ENCODE measurements around the gene DNM3.
A peak's percentile ranks its signal among the peaks of the same experiment; 100 is the strongest.

Gene DNM3

GRCh38 chr1:172141341-172141881 lies 300.1 kb downstream of the DNM3 start:
- TF ChIP-seq CTCF (conservative IDR thresholded peaks at IDR 0.05; ENCODE audit: low read depth, low read length), result no peak
- DNase-seq (ENCODE audit: low read depth), result peak; percentile 30
- peak overlapping the region; percentile 69 for H3K4me3 ChIP-seq (ENCODE audit: low read depth, low read length)

GRCh38 chr1:172142324-172142723 lies 301.0 kb downstream of the DNM3 start:
- peak; percentile 19 for DNase-seq (ENCODE audit: low read depth)
- TF ChIP-seq CTCF (conservative IDR thresholded peaks at IDR 0.05; ENCODE audit: low read depth, low read length), result no peak
- peak overlapping the region; percentile 69 for H3K4me3 ChIP-seq (ENCODE audit: low read depth, low read length)

GRCh38 chr1:172143384-172144055 lies 302.2 kb downstream of the DNM3 start:
- peak; percentile 93 for DNase-seq (ENCODE audit: low read depth)
- peak overlapping the region; percentile 69 for H3K4me3 ChIP-seq (ENCODE audit: low read depth, low read length)
- no peak for TF ChIP-seq CTCF (conservative IDR thresholded peaks at IDR 0.05; ENCODE audit: low read depth, low read length)

- DNase-seq (ENCODE audit: low read depth), result peak; percentile 94
- no peak for TF ChIP-seq CTCF (conservative IDR thresholded peaks at IDR 0.05; ENCODE audit: low read depth, low read length)
- H3K4me3 ChIP-seq (ENCODE audit: low read depth, low read length), result peak overlapping the region; percentile 69
These were observed 303.3 kb downstream of the DNM3 start for GRCh38 chr1:172144445-172145061.

- H3K4me3 ChIP-seq (ENCODE audit: low read depth, low read length), result peak overlapping the region; percentile 69
- DNase-seq (ENCODE audit: low read depth), result peak; percentile 68
- TF ChIP-seq CTCF (conservative IDR thresholded peaks at IDR 0.05; ENCODE audit: low read depth, low read length), result no peak
These were observed 303.9 kb downstream of the DNM3 start for GRCh38 chr1:172145231-172145651.

- no peak overlapping the region for H3K4me3 ChIP-seq (ENCODE audit: low read depth, low read length)
- no peak for DNase-seq (ENCODE audit: low read depth)
- no peak for TF ChIP-seq CTCF (conservative IDR thresholded peaks at IDR 0.05; ENCODE audit: low read depth, low read length)
These were observed 304.4 kb downstream of the DNM3 start for GRCh38 chr1:172145656-172146055.

Data from choroid plexus epithelial cell (primary cell).